Skeletal muscle satellite cell (primary cell): Measurements from ENCODE around the gene VGF.

Source experiments
- H3K27me3 ChIP-seq: 2 replicates; pipeline ENCODE4 v1.7.0; 2013; ENCODE audit warnings: low read length; ENCODE audit not compliant: control insufficient read depth, insufficient read depth
- H3K36me3 ChIP-seq: 2 replicates; pipeline ENCODE4 v1.7.0; 2013; ENCODE audit warnings: mild to moderate bottlenecking, control low read depth, low read length; ENCODE audit not compliant: insufficient read depth
- H3K4me1 ChIP-seq: 2 replicates; pipeline ENCODE4 v1.7.0; 2013; ENCODE audit warnings: low read length; ENCODE audit not compliant: control insufficient read depth, insufficient read depth
- H3K4me2 ChIP-seq: 2 replicates; pipeline ENCODE4 v1.7.0; 2013; ENCODE audit warnings: mild to moderate bottlenecking, low read length
- H3K4me3 ChIP-seq: 2 replicates; pipeline ENCODE4 v1.7.0; 2013; ENCODE audit warnings: low read length
- H3K9ac ChIP-seq: 2 replicates; pipeline ENCODE4 v1.7.0; 2013; ENCODE audit warnings: mild to moderate bottlenecking, low read depth, low read length, moderate library complexity
- H3K9me3 ChIP-seq: replicated peaks from 2 replicates; pipeline ENCODE4 v1.7.0; 2013; ENCODE audit warnings: mild to moderate bottlenecking, control low read depth, low read length

The VGF gene

DNA sequence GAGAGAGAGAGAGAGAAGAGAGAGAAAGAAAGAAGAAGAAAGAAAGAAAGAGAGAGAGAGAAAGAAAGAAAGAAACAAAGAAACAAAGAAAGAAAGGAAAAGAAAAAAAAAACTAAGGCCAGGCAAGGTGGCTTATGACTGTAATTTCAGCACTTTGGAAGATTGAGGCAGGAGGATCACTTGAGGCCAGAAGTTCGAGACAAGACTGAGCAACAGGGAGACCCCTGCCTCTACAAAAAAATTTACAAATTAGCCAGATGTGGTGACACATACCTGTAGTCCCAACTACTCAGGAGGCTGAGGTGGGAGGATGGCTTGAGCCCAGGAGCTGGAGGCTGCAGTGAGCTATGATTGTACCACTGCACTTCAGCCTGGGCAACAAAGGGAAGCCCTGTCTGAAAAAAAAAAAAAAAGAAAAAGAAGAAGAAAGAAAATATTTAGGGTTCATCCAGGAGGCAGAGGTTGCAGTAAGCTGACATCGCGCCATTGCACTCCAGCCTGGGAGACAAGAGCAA lies 35.7 kb downstream of the VGF start:
- peak overlapping the region; percentile 67 for H3K4me3 ChIP-seq
- H3K36me3 ChIP-seq, result peaks cover 59% of the 10 kb centered on the region
- H3K4me1 ChIP-seq, result peaks cover 48% of the 10 kb centered on the region
- H3K27me3 ChIP-seq, result no peaks in the 10 kb centered on the region
- peak overlapping the region; percentile 70 for H3K4me2 ChIP-seq
- no peaks in the 10 kb centered on the region for H3K9me3 ChIP-seq
- H3K9ac ChIP-seq, result peak overlapping the region; percentile 89

DNA sequence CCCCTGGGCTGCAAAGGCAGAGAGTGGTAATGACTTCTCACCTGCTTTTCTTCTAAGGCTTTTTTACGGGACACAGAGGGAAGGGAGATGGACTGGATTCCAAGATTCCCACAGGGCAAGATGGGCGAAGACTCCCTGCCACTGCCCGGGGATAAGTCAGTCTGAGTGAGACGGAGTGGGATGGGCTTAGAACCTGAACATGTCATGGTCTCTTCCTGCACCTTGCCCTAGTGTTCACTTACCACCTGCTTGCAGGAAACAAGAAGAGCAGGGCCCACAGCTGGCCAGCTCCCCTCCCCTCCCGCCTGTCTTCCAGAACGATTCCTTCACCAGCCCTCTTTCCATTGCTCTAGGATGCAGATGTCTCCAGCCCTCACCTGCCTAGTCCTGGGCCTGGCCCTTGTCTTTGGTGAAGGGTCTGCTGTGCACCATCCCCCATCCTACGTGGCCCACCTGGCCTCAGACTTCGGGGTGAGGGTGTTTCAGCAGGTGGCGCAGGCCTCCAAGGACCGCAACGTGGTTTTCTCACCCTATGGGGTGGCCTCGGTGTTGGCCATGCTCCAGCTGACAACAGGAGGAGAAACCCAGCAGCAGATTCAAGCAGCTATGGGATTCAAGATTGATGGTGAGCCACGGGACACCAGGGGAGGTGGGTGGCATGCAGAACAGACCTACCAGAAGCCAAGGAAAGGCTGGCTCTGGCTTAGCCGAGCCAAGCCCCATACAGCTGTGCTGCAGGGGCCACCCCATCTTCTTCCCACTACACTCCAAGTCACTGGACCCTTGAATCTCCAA lies 37.1 kb downstream of the VGF start:
- Histone ChIP-seq H3K36me3 (peaks cover 45% of the 10 kb centered on the region), H3K4me3 (peak overlapping the region; percentile 77), H3K9ac (peak overlapping the region; percentile 89)

DNA sequence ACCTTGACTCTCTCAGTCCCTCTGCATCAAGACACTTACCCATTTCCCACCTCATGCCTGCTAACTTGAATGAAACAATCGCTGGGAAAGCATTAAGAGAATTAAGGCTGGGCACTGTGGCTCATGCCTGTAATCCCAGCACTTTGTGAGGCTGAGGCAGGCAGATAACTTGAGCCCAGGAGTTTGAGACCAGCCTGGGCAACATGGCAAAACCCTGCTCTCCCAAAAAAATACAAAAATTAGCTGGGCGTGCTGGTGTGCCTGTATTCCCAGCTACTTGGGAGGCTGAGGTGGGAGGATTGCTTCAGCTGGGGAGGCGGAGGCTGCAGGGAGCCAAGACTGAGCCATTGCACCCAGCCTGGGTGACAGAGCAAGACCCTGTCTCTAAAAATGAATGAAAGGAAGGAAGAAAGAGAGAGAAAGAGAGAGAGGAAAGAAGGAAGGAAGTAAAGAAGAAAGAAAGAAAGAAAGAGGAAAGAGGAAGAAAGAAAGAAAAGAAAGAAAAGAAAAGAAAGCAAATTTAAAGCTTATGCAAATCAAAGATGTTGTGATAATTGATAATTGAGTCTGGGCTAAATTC lies 37.8 kb downstream of the VGF start:
- Histone ChIP-seq H3K9me3 (no peaks in the 10 kb centered on the region), H3K27me3 (no peaks in the 10 kb centered on the region), H3K4me3 (peak overlapping the region; percentile 77), H3K36me3 (peaks cover 39% of the 10 kb centered on the region), H3K9ac (peak overlapping the region; percentile 89), H3K4me2 (peak overlapping the region; percentile 88), H3K4me1 (peaks cover 53% of the 10 kb centered on the region)

More for the DNA sequence above, 37.1 kb downstream of the VGF start:
- H3K27me3 ChIP-seq, result no peaks in the 10 kb centered on the region
- H3K9me3 ChIP-seq, result no peaks in the 10 kb centered on the region
- H3K4me2 ChIP-seq, result peak overlapping the region; percentile 88
- peaks cover 47% of the 10 kb centered on the region for H3K4me1 ChIP-seq

DNA sequence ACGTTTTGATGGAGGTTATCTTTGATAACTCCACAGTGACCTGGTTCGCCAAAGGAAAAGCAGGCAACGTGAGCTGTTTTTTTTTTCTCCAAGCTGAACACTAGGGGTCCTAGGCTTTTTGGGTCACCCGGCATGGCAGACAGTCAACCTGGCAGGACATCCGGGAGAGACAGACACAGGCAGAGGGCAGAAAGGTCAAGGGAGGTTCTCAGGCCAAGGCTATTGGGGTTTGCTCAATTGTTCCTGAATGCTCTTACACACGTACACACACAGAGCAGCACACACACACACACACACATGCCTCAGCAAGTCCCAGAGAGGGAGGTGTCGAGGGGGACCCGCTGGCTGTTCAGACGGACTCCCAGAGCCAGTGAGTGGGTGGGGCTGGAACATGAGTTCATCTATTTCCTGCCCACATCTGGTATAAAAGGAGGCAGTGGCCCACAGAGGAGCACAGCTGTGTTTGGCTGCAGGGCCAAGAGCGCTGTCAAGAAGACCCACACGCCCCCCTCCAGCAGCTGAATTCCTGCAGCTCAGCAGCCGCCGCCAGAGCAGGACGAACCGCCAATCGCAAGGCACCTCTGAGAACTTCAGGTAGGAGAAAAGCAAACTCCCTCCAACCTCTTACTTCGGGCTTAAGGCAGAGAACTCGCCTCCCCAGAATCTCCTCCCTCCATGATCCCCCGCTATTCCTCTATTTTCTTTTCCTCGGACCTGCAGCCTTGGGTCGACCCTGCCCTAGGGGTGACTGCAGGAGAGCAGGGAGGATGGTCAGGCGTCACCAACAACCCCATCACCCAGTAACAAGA lies 38.5 kb downstream of the VGF start, which contains the start of gene SERPINE1:
SERPINE1 (plus strand) TSS at position 454 of the 809 bp plus-strand sequence. CDS start 1,290 bp downstream, outside the sequence.
- peak within 1 kb of the TSS; percentile 77 for H3K4me3 ChIP-seq
- peaks cover 56% of the 10 kb centered on the region for H3K4me1 ChIP-seq
- H3K36me3 ChIP-seq, result peaks cover 34% of the 10 kb centered on the region
- peak within 1 kb of the TSS; percentile 89 for H3K9ac ChIP-seq
- no peaks in the 10 kb centered on the region for H3K27me3 ChIP-seq
- no peaks in the 10 kb centered on the region for H3K9me3 ChIP-seq
- H3K4me2 ChIP-seq, result peak within 1 kb of the TSS; percentile 88

DNA sequence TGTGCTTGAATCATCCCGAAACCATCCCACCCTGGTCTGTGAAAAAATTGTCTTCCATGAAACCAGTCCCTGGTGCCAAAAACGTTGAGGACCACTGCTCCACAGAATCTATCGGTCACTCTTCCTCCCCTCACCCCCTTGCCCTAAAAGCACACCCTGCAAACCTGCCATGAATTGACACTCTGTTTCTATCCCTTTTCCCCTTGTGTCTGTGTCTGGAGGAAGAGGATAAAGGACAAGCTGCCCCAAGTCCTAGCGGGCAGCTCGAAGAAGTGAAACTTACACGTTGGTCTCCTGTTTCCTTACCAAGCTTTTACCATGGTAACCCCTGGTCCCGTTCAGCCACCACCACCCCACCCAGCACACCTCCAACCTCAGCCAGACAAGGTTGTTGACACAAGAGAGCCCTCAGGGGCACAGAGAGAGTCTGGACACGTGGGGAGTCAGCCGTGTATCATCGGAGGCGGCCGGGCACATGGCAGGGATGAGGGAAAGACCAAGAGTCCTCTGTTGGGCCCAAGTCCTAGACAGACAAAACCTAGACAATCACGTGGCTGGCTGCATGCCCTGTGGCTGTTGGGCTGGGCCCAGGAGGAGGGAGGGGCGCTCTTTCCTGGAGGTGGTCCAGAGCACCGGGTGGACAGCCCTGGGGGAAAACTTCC lies 39.2 kb downstream of the VGF start:
- Histone ChIP-seq H3K9me3 (no peaks in the 10 kb centered on the region), H3K4me2 (peak overlapping the region; percentile 74), H3K4me3 (peak overlapping the region; percentile 77), H3K36me3 (peaks cover 31% of the 10 kb centered on the region), H3K4me1 (peaks cover 61% of the 10 kb centered on the region), H3K9ac (peak overlapping the region; percentile 82), H3K27me3 (no peaks in the 10 kb centered on the region)

DNA sequence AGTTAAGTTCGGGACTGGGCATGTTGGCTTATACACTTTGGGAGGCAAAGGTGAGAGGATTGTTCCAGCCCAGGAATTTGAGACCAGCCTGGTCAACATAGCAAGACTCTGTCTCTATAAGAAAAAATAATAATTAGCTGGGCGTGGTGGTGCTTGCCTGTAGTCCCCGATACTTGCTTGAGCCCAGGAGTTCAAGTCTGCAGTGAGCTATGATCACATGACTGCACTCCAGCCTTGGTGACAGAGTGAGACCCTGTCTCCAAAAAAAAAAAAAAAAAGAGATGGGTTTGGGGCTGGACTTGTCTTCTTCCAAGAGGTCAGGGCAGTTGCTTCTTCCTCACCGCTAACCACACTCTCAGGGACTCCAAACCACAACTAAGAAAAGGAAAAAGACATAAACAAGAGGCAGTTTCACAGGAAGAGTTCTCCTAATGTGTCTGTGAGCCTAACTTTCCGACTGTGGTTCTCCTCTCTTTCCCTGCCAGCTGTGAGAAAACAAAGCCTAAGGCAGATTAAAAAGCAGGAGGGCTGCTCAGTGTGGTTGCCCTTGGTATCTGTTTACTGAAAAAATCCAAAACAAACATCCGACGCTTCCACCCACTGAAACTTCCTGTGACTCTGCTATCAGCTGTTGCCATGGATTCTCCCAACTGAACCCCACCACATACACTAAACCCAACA lies 40.9 kb downstream of the VGF start:
- Histone ChIP-seq H3K9ac (peak overlapping the region; percentile 82), H3K4me2 (peak overlapping the region; percentile 50), H3K27me3 (no peaks in the 10 kb centered on the region), H3K4me3 (no peak overlapping the region), H3K9me3 (no peaks in the 10 kb centered on the region), H3K4me1 (peaks cover 67% of the 10 kb centered on the region), H3K36me3 (peaks cover 18% of the 10 kb centered on the region)

DNA sequence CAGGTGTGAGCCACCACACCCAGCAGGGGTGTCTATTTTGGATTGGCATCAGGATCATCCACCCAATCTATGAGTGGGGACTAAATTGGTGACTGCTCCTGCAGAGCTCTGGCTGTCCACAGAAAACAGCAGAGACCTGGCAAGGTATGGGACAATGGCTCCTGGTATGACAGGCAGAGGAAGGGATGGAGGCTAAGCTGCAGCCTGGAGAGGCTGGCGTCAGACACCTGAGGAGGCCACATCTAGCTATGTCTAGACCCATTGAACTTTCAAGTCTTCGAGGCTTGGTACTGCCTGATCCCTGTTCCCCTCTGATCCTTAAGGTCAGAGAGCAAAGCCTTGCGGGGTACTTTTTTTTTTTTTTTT lies 41.7 kb downstream of the VGF start:
- Histone ChIP-seq H3K36me3 (peaks cover 16% of the 10 kb centered on the region), H3K4me3 (no peak overlapping the region), H3K4me2 (no peak overlapping the region), H3K27me3 (no peaks in the 10 kb centered on the region), H3K9ac (peak overlapping the region; percentile 82), H3K4me1 (peaks cover 75% of the 10 kb centered on the region), H3K9me3 (no peaks in the 10 kb centered on the region)

DNA sequence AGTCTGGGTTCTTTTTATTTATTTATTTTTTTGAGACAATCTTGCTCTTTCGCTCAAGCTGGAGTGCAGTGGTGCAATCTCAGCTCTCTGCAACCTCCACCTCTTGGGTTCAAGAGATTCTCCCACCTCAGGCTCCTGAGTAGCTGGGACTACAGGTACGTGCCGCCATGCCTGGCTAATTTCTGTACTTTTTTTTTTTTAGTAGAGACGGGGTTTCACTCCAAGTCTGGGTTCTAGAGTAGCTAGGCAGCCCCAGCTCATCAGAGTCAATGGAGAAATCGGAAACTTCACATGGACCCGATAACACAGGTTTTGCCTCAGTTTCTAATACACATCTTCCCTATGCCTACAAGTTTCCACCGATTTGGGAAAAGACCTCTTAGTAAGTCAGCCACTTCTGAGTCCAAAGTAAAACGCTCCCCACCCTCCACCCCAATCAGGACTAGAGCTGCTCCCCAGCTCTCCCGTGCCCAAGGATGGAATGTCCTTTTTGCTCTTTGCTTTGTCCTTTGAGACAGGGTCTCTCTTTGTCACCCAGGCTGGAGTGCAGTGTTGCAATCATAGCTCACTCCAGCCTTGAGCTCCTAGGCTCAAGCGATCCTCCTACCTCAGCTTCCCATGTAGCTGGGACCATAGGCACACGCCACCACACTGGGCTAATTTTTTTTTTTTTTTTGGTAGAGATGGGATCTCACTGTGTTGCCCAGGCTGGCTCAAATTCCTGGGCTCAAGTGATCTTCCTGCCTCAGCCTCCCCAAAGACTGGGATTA lies 42.3 kb downstream of the VGF start:
- H3K9me3 ChIP-seq, result no peaks in the 10 kb centered on the region
- H3K9ac ChIP-seq, result peak overlapping the region; percentile 82
- H3K4me1 ChIP-seq, result peaks cover 81% of the 10 kb centered on the region
- H3K4me2 ChIP-seq, result peak overlapping the region; percentile 74
- no peaks in the 10 kb centered on the region for H3K27me3 ChIP-seq
- peaks cover 10% of the 10 kb centered on the region for H3K36me3 ChIP-seq
- peak overlapping the region; percentile 37 for H3K4me3 ChIP-seq

DNA sequence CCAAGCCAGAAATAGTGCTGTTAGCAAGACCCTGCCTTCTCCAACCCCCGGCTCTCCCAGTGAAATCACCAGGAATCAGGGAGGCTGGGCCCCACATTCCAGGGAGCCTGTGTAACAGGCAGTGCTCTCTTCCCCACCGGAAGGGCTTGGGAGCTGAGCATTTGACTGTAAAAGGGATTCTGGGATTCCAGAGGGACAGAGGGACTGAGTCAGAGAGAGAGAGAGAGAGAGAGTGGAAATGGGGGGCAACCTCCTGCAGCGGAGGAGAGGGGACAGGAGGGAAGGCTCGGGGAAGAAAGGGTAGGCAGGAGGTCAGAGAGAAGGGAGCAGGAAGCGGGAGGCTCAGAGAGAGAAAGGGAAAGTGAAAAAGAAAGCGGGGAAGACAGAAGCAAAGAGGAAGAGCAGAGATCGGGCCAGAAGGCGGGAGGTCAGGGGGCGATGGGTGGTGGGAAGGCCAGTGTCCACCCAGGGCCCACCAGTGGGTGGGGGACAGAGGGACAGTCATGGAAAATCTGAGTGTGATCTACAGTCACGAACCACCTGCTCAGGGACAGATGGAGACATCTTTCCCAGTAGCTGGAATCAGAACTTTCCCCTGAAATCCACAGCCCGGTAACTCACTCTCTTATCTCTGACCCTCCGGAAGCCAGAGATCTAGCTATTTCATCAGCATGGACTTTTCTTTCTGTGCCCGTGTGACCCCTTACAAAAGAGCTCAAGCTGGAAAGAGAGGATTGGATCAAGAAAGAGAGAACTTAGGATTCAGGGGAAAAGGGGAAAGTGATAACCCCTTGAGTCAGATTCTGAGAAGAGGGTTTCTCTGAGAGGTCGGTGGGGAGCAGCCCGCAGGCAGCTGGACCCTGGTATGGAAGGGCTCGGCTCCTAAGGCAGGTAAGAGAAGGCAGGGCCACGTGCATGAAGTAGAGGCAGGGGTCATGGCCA lies 43.1 kb downstream of the VGF start:
- Histone ChIP-seq H3K4me1 (peaks cover 87% of the 10 kb centered on the region), H3K9ac (peak overlapping the region; percentile 82), H3K36me3 (peaks cover 2% of the 10 kb centered on the region), H3K4me2 (peak overlapping the region; percentile 74), H3K27me3 (no peaks in the 10 kb centered on the region), H3K9me3 (no peaks in the 10 kb centered on the region), H3K4me3 (peak overlapping the region; percentile 37)
